Activated CD8-positive, alpha-beta memory T cell treated with anti-CD3 and anti-CD28 coated beads for 24 hours (primary cell): ENCODE data around the gene SARS2.
"Not testable (repeated sequence)": the region's sequence is repeated elsewhere in the genome, so short reads cannot be mapped to it uniquely, and the experiment has no call there.

Source experiments
- DNase-seq: peaks from one replicate; pipeline ENCODE4 v3.0.0-alpha.2; 2020

The SARS2 gene

GRCh38 chr19:38946229-38947010 lies 15.9 kb upstream of the SARS2 start:
- DNase-seq: no peak

- no peak for DNase-seq
Measured at GRCh38 chr19:38945562-38946228, 15.1 kb upstream of the SARS2 start.

- DNase-seq: no peak
Measured at GRCh38 chr19:38944981-38945506, 14.5 kb upstream of the SARS2 start.

- no peak for DNase-seq
Measured at GRCh38 chr19:38942471-38943181, 12.1 kb upstream of the SARS2 start.

- no peak for DNase-seq
Measured at GRCh38 chr19:38941979-38942378, 11.4 kb upstream of the SARS2 start.

- not testable (repeated sequence) for DNase-seq
Measured at GRCh38 chr19:38941466-38941865, 10.9 kb upstream of the SARS2 start.

- DNase-seq: no peak
Measured at GRCh38 chr19:38939957-38940356, 9.4 kb upstream of the SARS2 start.

- DNase-seq: no peak
Measured at GRCh38 chr19:38933544-38933943, 3.0 kb upstream of the SARS2 start.

GRCh38 chr19:38932425-38933179 lies 2.0 kb upstream of the SARS2 start:
- no peak for DNase-seq

GRCh38 chr19:38931521-38931793 lies 894 bp upstream of the SARS2 start:
- no peak for DNase-seq

- DNase-seq: no peak
Measured at GRCh38 chr19:38930776-38931520, 385 bp upstream of the SARS2 start, which contains the start of gene MRPS12. Gene MRPS12 (plus strand): TSS chr19:38930944. CDS start chr19:38931295, 351 bp downstream.

- DNase-seq: no peak
Measured at GRCh38 chr19:38928391-38929001, 2.1 kb downstream of the SARS2 start.

- DNase-seq: no peak
Measured at GRCh38 chr19:38924388-38924787, 6.2 kb downstream of the SARS2 start.

- DNase-seq: no peak
Measured at GRCh38 chr19:38922482-38922881, 8.1 kb downstream of the SARS2 start.

- no peak for DNase-seq
Measured at GRCh38 chr19:38921420-38922274, 8.9 kb downstream of the SARS2 start.

GRCh38 chr19:38920602-38921419 lies 9.8 kb downstream of the SARS2 start:
- no peak for DNase-seq

GRCh38 chr19:38919837-38920601 lies 10.5 kb downstream of the SARS2 start:
- DNase-seq: no peak

GRCh38 chr19:38918526-38918925 lies 12.0 kb downstream of the SARS2 start:
- no peak for DNase-seq

- DNase-seq: no peak
Measured at GRCh38 chr19:38917921-38918491, 12.6 kb downstream of the SARS2 start.
